Ovary (tissue), 3 donors: Measurements from ENCODE around the gene PLEKHN1.

Source experiments
- CTCF ChIP-seq, 3 donors: fragments of 450-650 bp in 2 of 3; fragments of 200-600 bp in 1 of 3; IDR thresholded peaks; one replicate each; pipeline versions ENCODE4 v1.5.1 to v1.8.0; 2016 to 2022; ENCODE audit warnings: antibody characterized with exemption in 3 of 3, mild to moderate bottlenecking in 1 of 3
- POLR2A ChIP-seq: fragments of 450-650 bp; IDR thresholded peaks from one replicate; pipeline ENCODE4 v1.6.1; 2017; ENCODE audit warnings: antibody characterized with exemption, mild to moderate bottlenecking, moderate library complexity
- donor health status: DM: no; HTN: no; CAD: no.

GRCh38 chr1:934991-935750, 31.1 kb upstream of the PLEKHN1 start:
- no peak for TF ChIP-seq POLR2A
- TF ChIP-seq CTCF (IDR thresholded peaks at IDR 0.05), result no peak
